Suprapubic skin (tissue), 4 donors: ENCODE results near the gene MEIOC. TPM values are rescaled to one million over a fixed set of nuclear protein-coding genes. Genes with fewer than 3 reads are reported as not detected.

Experiments
- DNase-seq, 2 donors: peaks; one replicate each; pipeline ENCODE4 v3.0.0-alpha.2; 2019; ENCODE audit warnings: low spot score in 2 of 2
- H3K27ac ChIP-seq: fragments of 200-600 bp; sonication (generic); one replicate; pipeline ENCODE4 v1.5.1; 2019
- H3K27me3 ChIP-seq: fragments of 200-600 bp; sonication (generic); one replicate; pipeline ENCODE4 v1.5.1; 2019
- H3K36me3 ChIP-seq: fragments of 200-600 bp; sonication (generic); one replicate; pipeline ENCODE4 v1.5.1; 2019
- H3K4me1 ChIP-seq: fragments of 200-600 bp; sonication (generic); one replicate; pipeline ENCODE4 v1.5.1; 2019
- H3K4me3 ChIP-seq: fragments of 200-600 bp; sonication (generic); one replicate; pipeline ENCODE4 v1.5.1; 2019; ENCODE audit warnings: mild to moderate bottlenecking
- H3K9me3 ChIP-seq: fragments of 200-600 bp; sonication (generic); one replicate; pipeline ENCODE4 v1.5.1; 2019
- CTCF ChIP-seq, 2 donors: fragments of 200-600 bp in 1 of 2; fragments of 450-650 bp in 1 of 2; sonication (generic) in 1 of 2; IDR thresholded peaks; one replicate each; pipeline ENCODE4 v1.5.1; 2016 to 2019; ENCODE audit warnings: antibody characterized with exemption in 2 of 2, mild to moderate bottlenecking in 1 of 2, moderate library complexity in 1 of 2
- EP300 ChIP-seq: sonication (generic); formaldehyde crosslinking; IDR thresholded peaks from one replicate; pipeline ENCODE4 v1.6.1; 2017; ENCODE audit warnings: antibody characterized with exemption
- POLR2A ChIP-seq, 2 donors: fragments of 450-650 bp; IDR thresholded peaks; one replicate each; pipeline ENCODE4 v1.6.1; 2017; ENCODE audit warnings: antibody characterized with exemption in 2 of 2, mild to moderate bottlenecking in 2 of 2, moderate library complexity in 2 of 2
- POLR2AphosphoS5 ChIP-seq, 3 donors: sonication (generic); formaldehyde crosslinking; IDR thresholded peaks; one replicate each; pipeline ENCODE4 v1.6.1; 2017; ENCODE audit warnings: antibody characterized with exemption in 3 of 3
- WGBS: methylation state at CpG from one replicate; pipeline ENCODE4 v1.1.5; 2018; 5-methylcytosine and 5-hydroxymethylcytosine counted together
- total RNA-seq, 4 donors: library from RNA; depleted of rRNA; stranded (reverse); fragments of >200 nt; gene quantifications; one replicate each; pipeline ENCODE4 v1.1.0, GENCODE V29; 2016

Gene MEIOC
- total RNA-seq = not detected

- peak within 1 kb of the TSS; percentile 33 for H3K4me3 ChIP-seq
- no peak for TF ChIP-seq POLR2A (IDR thresholded peaks at IDR 0.05)
- TF ChIP-seq EP300 = no peak
- no peak for TF ChIP-seq CTCF (IDR thresholded peaks at IDR 0.05)
- no peak for TF ChIP-seq POLR2AphosphoS5 (IDR thresholded peaks at IDR 0.05)
- DNase-seq = no peak
- 23% methylated on average over 27 of the region's 57 CpGs for WGBS
- H3K27me3 ChIP-seq = peaks cover 70% of the 10 kb centered on the region
- H3K36me3 ChIP-seq = no peaks in the 10 kb centered on the region
- peaks cover 13% of the 10 kb centered on the region for H3K4me1 ChIP-seq
- H3K27ac ChIP-seq = no peak within 1 kb of the TSS
- no peaks in the 10 kb centered on the region for H3K9me3 ChIP-seq
Measured at GRCh38 chr17:44655983-44656710, at the start of gene MEIOC. Gene MEIOC, plus strand, starts transcription at chr17:44656468. Its CDS starts 146 bp downstream, at chr17:44656614.

GRCh38 chr17:44606658-44607057 is 49.6 kb upstream of the MEIOC start:
- WGBS = 96% methylated on average over 11 of the region's 11 CpGs
- DNase-seq = no peak
- H3K27me3 ChIP-seq = peaks cover 7% of the 10 kb centered on the region

GRCh38 chr17:44607836-44608690 is 48.2 kb upstream of the MEIOC start:
- WGBS = 60% methylated on average over 10 of the region's 10 CpGs
- no peak for DNase-seq
- H3K9me3 ChIP-seq = no peaks in the 10 kb centered on the region
- TF ChIP-seq EP300 = no peak
- no peak for TF ChIP-seq CTCF (IDR thresholded peaks at IDR 0.05)
- TF ChIP-seq POLR2AphosphoS5 (IDR thresholded peaks at IDR 0.05) = no peak
- TF ChIP-seq POLR2A (IDR thresholded peaks at IDR 0.05) = no peak
- H3K27me3 ChIP-seq = peaks cover 11% of the 10 kb centered on the region
- H3K4me1 ChIP-seq = no peaks in the 10 kb centered on the region
- no peak overlapping the region for H3K27ac ChIP-seq
- H3K4me3 ChIP-seq = no peak overlapping the region
- H3K36me3 ChIP-seq = no peaks in the 10 kb centered on the region

More at GRCh38 chr17:44606658-44607057, 49.6 kb upstream of the MEIOC start:
- H3K27ac ChIP-seq = no peak overlapping the region
- TF ChIP-seq EP300 = no peak
- no peak for TF ChIP-seq CTCF (IDR thresholded peaks at IDR 0.05)
- no peak for TF ChIP-seq POLR2A (IDR thresholded peaks at IDR 0.05)
- no peak for TF ChIP-seq POLR2AphosphoS5 (IDR thresholded peaks at IDR 0.05)
- H3K36me3 ChIP-seq = no peaks in the 10 kb centered on the region
- H3K4me1 ChIP-seq = no peaks in the 10 kb centered on the region
- no peaks in the 10 kb centered on the region for H3K9me3 ChIP-seq
- no peak overlapping the region for H3K4me3 ChIP-seq

- no peak for TF ChIP-seq EP300
- TF ChIP-seq POLR2AphosphoS5 (IDR thresholded peaks at IDR 0.05) = no peak
- TF ChIP-seq CTCF (IDR thresholded peaks at IDR 0.05) = no peak
- TF ChIP-seq POLR2A (IDR thresholded peaks at IDR 0.05) = no peak
- Histone ChIP-seq H3K36me3 (no peaks in the 10 kb centered on the region), H3K27ac (no peak overlapping the region), H3K9me3 (no peaks in the 10 kb centered on the region), H3K4me1 (no peaks in the 10 kb centered on the region), H3K27me3 (peaks cover 18% of the 10 kb centered on the region), H3K4me3 (no peak overlapping the region)
- DNase-seq = no peak
- 100% methylated on average over 2 of the region's 6 CpGs for WGBS
Measured at GRCh38 chr17:44608727-44609435, 47.4 kb upstream of the MEIOC start.
